ENCODE results near the gene CARS1.

Gene CARS1

GRCh38 chr11:3060436-3061025 lies 3.3 kb upstream of the CARS1 start:
- DNase-seq (ENCODE audit: low read depth in 2 of 2): no peak

- DNase-seq (ENCODE audit: low read depth in 2 of 2): no peak
Measured at GRCh38 chr11:3058753-3059664, 1.8 kb upstream of the CARS1 start.

GRCh38 chr11:3056296-3057068 lies 741 bp downstream of the CARS1 start:
- no peak for DNase-seq (ENCODE audit: low read depth in 2 of 2)

- no peak for DNase-seq (ENCODE audit: low read depth in 2 of 2)
Measured at GRCh38 chr11:3055891-3056290, 1.3 kb downstream of the CARS1 start.

- no peak for DNase-seq (ENCODE audit: low read depth in 2 of 2)
Measured at GRCh38 chr11:3052567-3052966, 4.7 kb downstream of the CARS1 start.

- DNase-seq (ENCODE audit: low read depth in 2 of 2): no peak
Measured at GRCh38 chr11:3052109-3052479, 5.1 kb downstream of the CARS1 start.

- no peak for DNase-seq (ENCODE audit: low read depth in 2 of 2)
Measured at GRCh38 chr11:3051196-3052108, 5.8 kb downstream of the CARS1 start.

- no peak for DNase-seq (ENCODE audit: low read depth in 2 of 2)
Measured at GRCh38 chr11:3050386-3051195, 6.6 kb downstream of the CARS1 start.

GRCh38 chr11:3049430-3050243 lies 7.6 kb downstream of the CARS1 start:
- DNase-seq (ENCODE audit: low read depth in 2 of 2): peak; percentile 54 to 56

- DNase-seq (ENCODE audit: low read depth in 2 of 2): no peak
Measured at GRCh38 chr11:3047637-3048036, 9.6 kb downstream of the CARS1 start.

GRCh38 chr11:3046641-3047040 lies 10.6 kb downstream of the CARS1 start:
- no peak for DNase-seq (ENCODE audit: low read depth in 2 of 2)

GRCh38 chr11:3046190-3046589 lies 11.0 kb downstream of the CARS1 start:
- no peak for DNase-seq (ENCODE audit: low read depth in 2 of 2)

- DNase-seq (ENCODE audit: low read depth in 2 of 2): no peak
Measured at GRCh38 chr11:3044915-3045314, 12.3 kb downstream of the CARS1 start.

GRCh38 chr11:3044004-3044403 lies 13.2 kb downstream of the CARS1 start:
- DNase-seq (ENCODE audit: low read depth in 2 of 2): no peak

- DNase-seq (ENCODE audit: low read depth in 2 of 2): no peak
Measured at GRCh38 chr11:3043315-3043871, 13.8 kb downstream of the CARS1 start.

- DNase-seq (ENCODE audit: low read depth in 2 of 2): no peak
Measured at GRCh38 chr11:3042496-3043314, 14.5 kb downstream of the CARS1 start.

- no peak for DNase-seq (ENCODE audit: low read depth in 2 of 2)
Measured at GRCh38 chr11:3041699-3042441, 15.4 kb downstream of the CARS1 start.

- no peak for DNase-seq (ENCODE audit: low read depth in 2 of 2)
Measured at GRCh38 chr11:3040881-3041280, 16.3 kb downstream of the CARS1 start.

All from stimulated activated CD8-positive, alpha-beta memory T cell treated with anti-CD3 and anti-CD28 coated beads, Interleukin-15, amount 100 ng/mL, for 48 hours (primary cell).